Testis (tissue), 3 donors: ENCODE data around the gene OXNAD1. TPM values are rescaled to one million over a fixed set of nuclear protein-coding genes. Genes with fewer than 3 reads are reported as not detected.

Experiments used
- DNase-seq: peaks from one replicate; pipeline ENCODE4 v3.0.0-alpha.2; 2019
- H3K27ac ChIP-seq, 2 donors: fragments of 200-600 bp; sonication (generic); one replicate each; pipeline ENCODE4 v1.5.1; 2019
- H3K27me3 ChIP-seq: fragments of 200-600 bp; sonication (generic); one replicate; pipeline ENCODE4 v1.5.1; 2019
- H3K36me3 ChIP-seq: fragments of 200-600 bp; sonication (generic); one replicate; pipeline ENCODE4 v1.5.1; 2017; ENCODE audit warnings: low read depth; ENCODE audit errors: missing control alignments
- H3K4me1 ChIP-seq: fragments of 200-600 bp; sonication (generic); one replicate; pipeline ENCODE4 v1.5.1; 2019
- H3K4me3 ChIP-seq, 2 donors: fragments of 200-600 bp; sonication (generic); one replicate each; pipeline ENCODE4 v1.5.1; 2017 to 2019
- H3K9me3 ChIP-seq: fragments of 200-600 bp; sonication (generic); one replicate; pipeline ENCODE4 v1.5.1; 2017
- POLR2A ChIP-seq: fragments of 450-650 bp; IDR thresholded peaks from one replicate; pipeline ENCODE4 v1.6.1; 2017; ENCODE audit warnings: antibody characterized with exemption, mild to moderate bottlenecking, moderate library complexity
- WGBS, 2 donors: methylation state at CpG; one replicate each; pipeline ENCODE4 v1.1.5; 2018; 5-methylcytosine and 5-hydroxymethylcytosine counted together
- intact Hi-C: fragments of 100-400 bp; cut with DNase I; formaldehyde crosslinking; loops from one replicate; pipeline ENCODE4 v1.15.1; 2023; ENCODE audit warnings: low total_unique reads
- polyA plus RNA-seq: library from polyadenylated mRNA; stranded (reverse); fragments of 350-450 nt; fragmentation: Illumina TruSeq; extraction: RNeasy Lipid Tissue Mini Kit (QIAGEN cat#74804); gene quantifications from one replicate; pipeline ENCODE4 v1.2.3, GENCODE V29; 2014; ENCODE audit warnings: low read depth, low replicate concordance; ENCODE audit not compliant: insufficient read depth
- total RNA-seq, 2 donors: library from RNA; depleted of rRNA; stranded (reverse); fragments of >200 nt; gene quantifications; one replicate each; pipeline ENCODE4 v1.2.3, GENCODE V29; 2016
- TF ChIP-seq, protein P1 (sequence below), 3 experiments: fragments of 450-650 bp in 2 of 3; fragments of 200-600 bp in 1 of 3; sonication (generic) in 1 of 3; IDR thresholded peaks; one replicate each; pipeline ENCODE4 v1.5.1; 2016 to 2019; ENCODE audit warnings: antibody characterized with exemption in 3 of 3, mild to moderate bottlenecking in 2 of 3, moderate library complexity in 1 of 3

OXNAD1 gene
- total and polyA plus RNA-seq, 3 donors from 2014 or later = 11.8 to 31.2 (median 27.3) TPM

DNA sequence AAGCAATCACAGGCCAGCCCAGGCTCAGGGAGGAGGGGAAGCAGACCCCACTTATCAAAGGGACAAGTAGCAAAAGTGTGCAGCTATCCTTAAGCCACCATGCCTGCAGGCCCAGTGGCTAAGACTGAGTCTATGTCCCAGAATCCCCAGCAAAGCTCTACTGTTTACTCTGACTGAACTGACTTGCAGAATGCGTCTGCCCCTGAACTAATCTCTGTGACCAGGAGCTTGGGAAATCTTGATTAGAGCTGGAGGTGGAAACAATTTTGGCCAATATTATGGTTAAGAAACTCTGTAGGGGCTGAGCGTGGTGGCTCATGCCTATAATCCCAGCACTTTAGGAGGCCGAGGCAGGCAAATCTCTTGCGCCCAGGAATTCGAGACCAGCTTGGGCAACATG is 22.8 kb upstream of the OXNAD1 start:
- no peak overlapping the region for H3K4me3 ChIP-seq
- no peak for TF ChIP-seq POLR2A
- TF ChIP-seq, protein P1, sequence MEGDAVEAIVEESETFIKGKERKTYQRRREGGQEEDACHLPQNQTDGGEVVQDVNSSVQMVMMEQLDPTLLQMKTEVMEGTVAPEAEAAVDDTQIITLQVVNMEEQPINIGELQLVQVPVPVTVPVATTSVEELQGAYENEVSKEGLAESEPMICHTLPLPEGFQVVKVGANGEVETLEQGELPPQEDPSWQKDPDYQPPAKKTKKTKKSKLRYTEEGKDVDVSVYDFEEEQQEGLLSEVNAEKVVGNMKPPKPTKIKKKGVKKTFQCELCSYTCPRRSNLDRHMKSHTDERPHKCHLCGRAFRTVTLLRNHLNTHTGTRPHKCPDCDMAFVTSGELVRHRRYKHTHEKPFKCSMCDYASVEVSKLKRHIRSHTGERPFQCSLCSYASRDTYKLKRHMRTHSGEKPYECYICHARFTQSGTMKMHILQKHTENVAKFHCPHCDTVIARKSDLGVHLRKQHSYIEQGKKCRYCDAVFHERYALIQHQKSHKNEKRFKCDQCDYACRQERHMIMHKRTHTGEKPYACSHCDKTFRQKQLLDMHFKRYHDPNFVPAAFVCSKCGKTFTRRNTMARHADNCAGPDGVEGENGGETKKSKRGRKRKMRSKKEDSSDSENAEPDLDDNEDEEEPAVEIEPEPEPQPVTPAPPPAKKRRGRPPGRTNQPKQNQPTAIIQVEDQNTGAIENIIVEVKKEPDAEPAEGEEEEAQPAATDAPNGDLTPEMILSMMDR (IDR thresholded peaks at IDR 0.05) = no peak
- no peaks in the 10 kb centered on the region for H3K27me3 ChIP-seq
- 89 to 90% methylated on average over 5 of the region's 5 CpGs for WGBS, 2 donors
- no peak for DNase-seq
- H3K9me3 ChIP-seq = no peaks in the 10 kb centered on the region
- intact Hi-C loops = loop anchor here (10.0 kb wide), 1 partner anchor 427 kb away; no protein-coding TSS in a partner anchor
- no peak overlapping the region for H3K27ac ChIP-seq
- H3K4me1 ChIP-seq = peaks cover 7% of the 10 kb centered on the region
- H3K36me3 ChIP-seq = no peaks in the 10 kb centered on the region

DNA sequence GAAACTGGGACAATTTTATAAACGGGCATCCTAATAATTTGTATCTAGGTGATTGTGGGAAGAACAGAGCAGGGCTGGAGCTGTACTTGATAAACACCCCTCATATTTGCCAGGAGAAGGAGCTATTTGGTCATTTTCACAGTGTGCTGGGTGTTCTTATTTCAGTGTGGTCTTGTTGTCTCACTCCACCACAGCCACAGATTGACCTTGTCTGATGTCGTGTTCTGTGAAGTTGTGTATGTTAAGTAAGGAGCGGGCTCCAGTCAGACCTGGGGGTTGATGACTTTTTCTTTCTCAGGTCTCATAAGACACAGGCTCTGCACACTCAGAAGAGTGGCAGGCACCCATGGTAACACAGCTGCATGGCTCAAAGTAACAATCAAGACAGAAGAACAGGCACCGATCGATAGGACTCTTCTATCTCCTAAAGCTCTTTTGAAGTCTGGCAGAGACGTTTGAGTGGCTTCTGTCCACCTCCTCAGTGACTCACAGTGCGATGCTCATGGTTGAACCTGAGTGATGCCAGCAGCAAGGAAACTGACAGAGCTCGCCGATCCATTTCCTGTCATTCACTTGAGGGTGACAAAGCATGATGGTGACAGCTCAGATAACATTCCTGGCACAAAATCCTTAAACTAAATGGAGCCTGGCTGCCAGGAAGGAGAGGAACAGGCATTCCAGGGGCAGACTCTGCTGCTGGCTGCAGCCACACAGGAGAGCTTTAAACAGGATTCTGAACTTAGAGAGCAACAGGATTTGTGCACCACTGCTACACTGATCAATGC is 21.1 kb upstream of the OXNAD1 start:
- H3K36me3 ChIP-seq = no peaks in the 10 kb centered on the region
- no peak for TF ChIP-seq POLR2A
- TF ChIP-seq, protein P1 (IDR thresholded peaks at IDR 0.05) = no peak
- WGBS, 2 donors = 59 to 68% methylated on average over 9 of the region's 9 CpGs
- DNase-seq = no peak
- H3K9me3 ChIP-seq = no peaks in the 10 kb centered on the region
- H3K4me1 ChIP-seq = no peaks in the 10 kb centered on the region
- intact Hi-C loops = loop anchor here (10.0 kb wide), 1 partner anchor 429 kb away; no protein-coding TSS in a partner anchor
- no peak overlapping the region for H3K4me3 ChIP-seq
- H3K27me3 ChIP-seq = no peaks in the 10 kb centered on the region
- no peak overlapping the region for H3K27ac ChIP-seq

DNA sequence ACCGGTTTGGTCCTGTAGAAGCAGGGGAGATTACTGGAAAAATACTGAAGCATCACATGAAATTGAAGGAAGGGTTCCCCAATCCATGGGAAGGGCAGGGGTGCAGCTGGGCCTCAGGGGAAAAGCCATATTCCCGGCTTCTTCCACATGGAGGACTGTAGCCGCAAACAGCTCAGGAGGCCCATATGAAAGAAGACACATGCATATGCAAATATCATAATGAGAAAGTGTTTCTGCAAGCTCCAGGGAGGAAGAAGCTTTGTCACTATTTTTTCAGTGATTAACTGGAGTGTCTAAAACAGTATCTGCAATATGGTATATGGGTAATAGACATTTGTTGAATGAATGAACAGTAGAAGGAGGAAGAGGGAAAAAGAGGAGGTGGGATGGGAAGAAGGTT is 19.4 kb upstream of the OXNAD1 start:
- no peak for TF ChIP-seq POLR2A
- TF ChIP-seq, protein P1 (IDR thresholded peaks at IDR 0.05) = no peak
- intact Hi-C loops = loop anchor here (5.0 to 10.0 kb wide), 2 partner anchors 198 to 431 kb away; no protein-coding TSS in a partner anchor
- Histone ChIP-seq H3K27me3 (no peaks in the 10 kb centered on the region), H3K36me3 (no peaks in the 10 kb centered on the region), H3K27ac (no peak overlapping the region), H3K4me3 (no peak overlapping the region), H3K9me3 (no peaks in the 10 kb centered on the region), H3K4me1 (no peaks in the 10 kb centered on the region)
- 94% methylated on average over 3 of the region's 3 CpGs for WGBS, 2 donors
- no peak for DNase-seq

DNA sequence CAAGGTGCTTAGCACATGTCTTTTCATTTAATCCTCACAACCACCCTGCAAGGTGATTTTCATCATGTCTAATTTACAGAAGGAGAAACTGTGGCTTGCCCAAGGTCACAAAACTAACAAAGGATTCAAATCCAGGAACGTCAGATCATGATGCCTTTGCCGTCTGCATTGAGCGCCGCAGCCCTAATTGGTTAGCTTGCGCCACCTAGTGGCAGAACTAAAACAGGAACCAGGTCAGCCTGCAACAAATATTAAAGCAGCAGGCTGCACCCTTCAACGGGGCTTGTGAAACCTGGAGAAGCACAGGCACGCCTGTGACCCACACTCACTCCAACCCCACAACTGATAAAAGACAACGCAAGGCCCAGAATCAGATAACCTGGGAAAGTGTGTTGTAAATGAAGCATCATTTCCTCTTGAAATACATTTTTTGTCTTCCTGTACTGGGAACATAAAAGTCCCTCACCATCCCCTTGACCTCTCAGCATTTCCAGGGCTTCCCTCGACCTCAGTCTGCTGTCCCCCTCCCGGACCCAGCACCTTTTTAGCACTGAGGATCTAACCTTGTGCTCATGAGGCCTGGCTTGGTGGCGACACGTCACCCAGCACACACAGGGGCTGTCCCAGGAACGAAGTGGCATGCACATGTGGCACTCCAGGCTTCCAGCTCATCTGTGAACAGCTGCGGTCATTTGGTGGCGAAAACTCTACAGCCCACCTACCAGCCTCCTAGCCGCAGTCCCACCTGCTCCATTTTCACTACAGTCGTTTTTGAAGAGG is 17.5 kb upstream of the OXNAD1 start:
- 30 to 35% methylated on average over 16 to 17 of the region's 17 CpGs for WGBS, 2 donors
- no peaks in the 10 kb centered on the region for H3K27me3 ChIP-seq
- no peak overlapping the region for H3K27ac ChIP-seq
- intact Hi-C loops = loop anchor here (5.0 to 10.0 kb wide), 2 partner anchors 200 to 433 kb away; no protein-coding TSS in a partner anchor
- TF ChIP-seq, protein P1 (IDR thresholded peaks at IDR 0.05) = peak; percentile 89 to 98 (median 91)
- TF ChIP-seq POLR2A = no peak
- peaks cover 2% of the 10 kb centered on the region for H3K4me1 ChIP-seq
- DNase-seq = peak; percentile 93
- no peaks in the 10 kb centered on the region for H3K36me3 ChIP-seq
- H3K4me3 ChIP-seq = no peak overlapping the region
- no peaks in the 10 kb centered on the region for H3K9me3 ChIP-seq
